Mucosa of stomach (tissue), 1 donor: ENCODE measurements around the gene HERPUD1.

Experiments
- H3K27me3 ChIP-seq: one replicate; pipeline ENCODE4 v1.7.0; 2013; ENCODE audit warnings: mild to moderate bottlenecking, low read length; ENCODE audit not compliant: control insufficient read depth, insufficient read depth
- H3K36me3 ChIP-seq: one replicate; pipeline ENCODE4 v1.7.0; 2013; ENCODE audit warnings: low read length; ENCODE audit not compliant: control insufficient read depth, insufficient read depth
- H3K4me1 ChIP-seq: one replicate; pipeline ENCODE4 v1.7.0; 2013; ENCODE audit warnings: mild to moderate bottlenecking, low read length; ENCODE audit not compliant: control insufficient read depth, insufficient read depth
- H3K4me3 ChIP-seq: one replicate; pipeline ENCODE4 v1.7.0; 2013; ENCODE audit warnings: low read length
- H3K9ac ChIP-seq: one replicate; pipeline ENCODE4 v1.7.0; 2013; ENCODE audit warnings: mild to moderate bottlenecking, low read length, moderate library complexity
- H3K9me3 ChIP-seq: one replicate; pipeline ENCODE4 v1.7.0; 2013; ENCODE audit warnings: mild to moderate bottlenecking, low read length, moderate library complexity; ENCODE audit not compliant: control insufficient read depth
- donor health status: Pancreatic carcinoma.

Gene HERPUD1

GRCh38 chr16:56894331-56894917 lies 37.5 kb upstream of the HERPUD1 start:
- H3K4me3 ChIP-seq = no peak overlapping the region
- no peaks in the 10 kb centered on the region for H3K9me3 ChIP-seq
- no peak overlapping the region for H3K9ac ChIP-seq
- no peaks in the 10 kb centered on the region for H3K27me3 ChIP-seq
- no peaks in the 10 kb centered on the region for H3K36me3 ChIP-seq
- H3K4me1 ChIP-seq = no peaks in the 10 kb centered on the region

- H3K27me3 ChIP-seq = no peaks in the 10 kb centered on the region
- H3K9ac ChIP-seq = no peak overlapping the region
- H3K36me3 ChIP-seq = no peaks in the 10 kb centered on the region
- no peaks in the 10 kb centered on the region for H3K9me3 ChIP-seq
- H3K4me3 ChIP-seq = no peak overlapping the region
- no peaks in the 10 kb centered on the region for H3K4me1 ChIP-seq
Measured at GRCh38 chr16:56895813-56896212, 36.1 kb upstream of the HERPUD1 start.

GRCh38 chr16:56896244-56896643 lies 35.7 kb upstream of the HERPUD1 start:
- Histone ChIP-seq H3K36me3 (no peaks in the 10 kb centered on the region), H3K4me1 (no peaks in the 10 kb centered on the region), H3K9me3 (no peaks in the 10 kb centered on the region), H3K4me3 (no peak overlapping the region), H3K9ac (no peak overlapping the region), H3K27me3 (no peaks in the 10 kb centered on the region)

- Histone ChIP-seq H3K9ac (no peak overlapping the region), H3K4me1 (no peaks in the 10 kb centered on the region), H3K9me3 (no peaks in the 10 kb centered on the region), H3K36me3 (no peaks in the 10 kb centered on the region), H3K4me3 (no peak overlapping the region), H3K27me3 (peaks cover 2% of the 10 kb centered on the region)
Measured at GRCh38 chr16:56897026-56897799, 34.7 kb upstream of the HERPUD1 start.

GRCh38 chr16:56898847-56899246 lies 33.1 kb upstream of the HERPUD1 start:
- no peaks in the 10 kb centered on the region for H3K4me1 ChIP-seq
- H3K9ac ChIP-seq = no peak overlapping the region
- no peak overlapping the region for H3K4me3 ChIP-seq
- H3K9me3 ChIP-seq = no peaks in the 10 kb centered on the region
- H3K27me3 ChIP-seq = peaks cover 2% of the 10 kb centered on the region
- H3K36me3 ChIP-seq = no peaks in the 10 kb centered on the region

- peaks cover 7% of the 10 kb centered on the region for H3K4me1 ChIP-seq
- H3K4me3 ChIP-seq = no peak overlapping the region
- H3K27me3 ChIP-seq = peaks cover 2% of the 10 kb centered on the region
- no peak overlapping the region for H3K9ac ChIP-seq
- no peaks in the 10 kb centered on the region for H3K36me3 ChIP-seq
- no peaks in the 10 kb centered on the region for H3K9me3 ChIP-seq
Measured at GRCh38 chr16:56903866-56904265, 28.1 kb upstream of the HERPUD1 start.

- H3K9ac ChIP-seq = no peak overlapping the region
- no peak overlapping the region for H3K4me3 ChIP-seq
- H3K4me1 ChIP-seq = peaks cover 27% of the 10 kb centered on the region
- no peaks in the 10 kb centered on the region for H3K36me3 ChIP-seq
- H3K27me3 ChIP-seq = no peaks in the 10 kb centered on the region
- no peaks in the 10 kb centered on the region for H3K9me3 ChIP-seq
Measured at GRCh38 chr16:56907401-56907800, 24.5 kb upstream of the HERPUD1 start.

- Histone ChIP-seq H3K27me3 (no peaks in the 10 kb centered on the region), H3K4me1 (peaks cover 34% of the 10 kb centered on the region), H3K4me3 (no peak overlapping the region), H3K9ac (no peak overlapping the region), H3K36me3 (no peaks in the 10 kb centered on the region), H3K9me3 (no peaks in the 10 kb centered on the region)
Measured at GRCh38 chr16:56909527-56909979, 22.4 kb upstream of the HERPUD1 start.

- no peak overlapping the region for H3K9ac ChIP-seq
- no peaks in the 10 kb centered on the region for H3K27me3 ChIP-seq
- H3K4me1 ChIP-seq = peaks cover 34% of the 10 kb centered on the region
- no peaks in the 10 kb centered on the region for H3K36me3 ChIP-seq
- H3K9me3 ChIP-seq = no peaks in the 10 kb centered on the region
- H3K4me3 ChIP-seq = no peak overlapping the region
Measured at GRCh38 chr16:56910112-56910511, 21.8 kb upstream of the HERPUD1 start.

GRCh38 chr16:56910654-56911539 lies 21.0 kb upstream of the HERPUD1 start:
- no peaks in the 10 kb centered on the region for H3K9me3 ChIP-seq
- no peak overlapping the region for H3K9ac ChIP-seq
- no peaks in the 10 kb centered on the region for H3K27me3 ChIP-seq
- H3K4me3 ChIP-seq = no peak overlapping the region
- peaks cover 34% of the 10 kb centered on the region for H3K4me1 ChIP-seq
- H3K36me3 ChIP-seq = no peaks in the 10 kb centered on the region

GRCh38 chr16:56911771-56912571 lies 20.0 kb upstream of the HERPUD1 start:
- H3K4me3 ChIP-seq = no peak overlapping the region
- H3K27me3 ChIP-seq = no peaks in the 10 kb centered on the region
- H3K4me1 ChIP-seq = peaks cover 34% of the 10 kb centered on the region
- no peaks in the 10 kb centered on the region for H3K36me3 ChIP-seq
- no peaks in the 10 kb centered on the region for H3K9me3 ChIP-seq
- no peak overlapping the region for H3K9ac ChIP-seq
